Endodermal cell (in vitro differentiated cells): ENCODE measurements around the gene MED14. TPM values are rescaled to one million over a fixed set of nuclear protein-coding genes. Genes with fewer than 3 reads are reported as not detected.

ENCODE experiments used
- DNase-seq: peaks from one replicate; pipeline ENCODE4 v3.0.0-alpha.2; 2017
- H3K27ac ChIP-seq: 2 replicates; pipeline ENCODE4 v1.5.1; 2013; ENCODE audit warnings: mild to moderate bottlenecking, low read depth, low read length, moderate library complexity
- H3K27me3 ChIP-seq: 2 replicates; pipeline ENCODE4 v1.6.1; 2013; ENCODE audit warnings: mild to moderate bottlenecking, low read length, moderate library complexity; ENCODE audit not compliant: insufficient read depth, control insufficient read depth, poor library complexity, severe bottlenecking
- H3K36me3 ChIP-seq: 2 replicates; pipeline ENCODE4 v1.7.0; 2013; ENCODE audit warnings: mild to moderate bottlenecking, low read length, moderate library complexity; ENCODE audit not compliant: control insufficient read depth, insufficient read depth
- H3K4me1 ChIP-seq: one replicate; pipeline ENCODE4 v1.7.0; 2013; ENCODE audit warnings: low read length; ENCODE audit not compliant: control insufficient read depth, insufficient read depth
- H3K4me3 ChIP-seq: 2 replicates; pipeline ENCODE4 v1.5.1; 2013; ENCODE audit warnings: mild to moderate bottlenecking, low read length, moderate library complexity
- H3K9ac ChIP-seq: 2 replicates; pipeline ENCODE4 v1.6.1; 2013; ENCODE audit warnings: mild to moderate bottlenecking, low read length, moderate library complexity; ENCODE audit not compliant: poor library complexity, severe bottlenecking; ENCODE audit errors: extremely low read depth
- H3K9me3 ChIP-seq: 2 replicates; pipeline ENCODE4 v1.6.1; 2013; ENCODE audit warnings: mild to moderate bottlenecking, low read length, moderate library complexity; ENCODE audit not compliant: control insufficient read depth
- H3K27ac Mint-ChIP-seq: 2 replicates; pipeline ENCODE4 v1.8.0; 2020; ENCODE audit warnings: mixed read lengths
- H3K27me3 Mint-ChIP-seq: 2 replicates; pipeline ENCODE4 v1.8.0; 2021; ENCODE audit warnings: mild to moderate bottlenecking, mixed read lengths; ENCODE audit not compliant: insufficient read depth
- H3K36me3 Mint-ChIP-seq: 2 replicates; pipeline ENCODE4 v1.8.0; 2020; ENCODE audit warnings: low read depth, mixed read lengths
- H3K4me1 Mint-ChIP-seq: 2 replicates; pipeline ENCODE4 v1.8.0; 2020; ENCODE audit warnings: mixed read lengths
- H3K4me3 Mint-ChIP-seq: 2 replicates; pipeline ENCODE4 v1.8.0; 2020; ENCODE audit warnings: mild to moderate bottlenecking, moderate library complexity, mixed read lengths
- H3K9me3 Mint-ChIP-seq: 2 replicates; pipeline ENCODE4 v1.8.0; 2020; ENCODE audit warnings: mild to moderate bottlenecking, mixed read lengths
- WGBS, 2 experiments: methylation state at CpG; one replicate each; pipeline versions ENCODE4 v1.1.5 to v1.1.7; 2013; ENCODE audit warnings: missing lambda C conversion rate in 2 of 2, mixed read lengths in 1 of 2; ENCODE audit not compliant: insufficient coverage in 1 of 2, insufficient read length in 1 of 2; 5-methylcytosine and 5-hydroxymethylcytosine counted together
- total RNA-seq, 2 donors: library from RNA; stranded (reverse); fragmentation: NEBNext Ultra II Directional in 1 of 2; extraction: Animal tissue kit (Norgen Biotek cat#: 25700) in 1 of 2; gene quantifications; 2 replicates in 1 of 2; 3 replicates in 1 of 2; pipeline ENCODE4 v1.2.1, GENCODE V29; 2021
- TF ChIP-seq, protein P1 (sequence below): fragments of 200-600 bp; sonication (generic); conservative IDR thresholded peaks from 2 replicates; pipeline ENCODE4 v1.5.0; 2021; ENCODE audit warnings: antibody characterized with exemption, mild to moderate bottlenecking

Gene MED14
- total RNA-seq, 2 donors from 2014 or later = 50.4 to 53.4 TPM

DNA sequence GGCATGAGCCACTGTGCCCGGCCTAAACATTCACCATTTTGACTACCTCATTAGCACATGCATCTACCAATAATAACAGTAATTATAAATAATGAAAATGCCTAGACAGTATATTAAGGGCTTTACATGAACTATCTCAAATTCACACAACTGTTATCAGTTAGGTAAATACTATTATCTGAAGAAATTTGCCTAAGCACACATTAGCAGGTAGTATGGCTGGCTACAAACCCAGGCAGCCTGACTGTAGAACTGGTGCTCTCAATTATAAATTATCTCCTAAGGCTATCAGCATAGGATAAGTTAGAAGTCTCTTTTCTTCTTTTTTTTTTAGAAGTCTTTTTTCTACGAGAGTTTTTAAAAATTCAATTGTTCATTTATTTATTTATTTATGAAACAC, 73.9 kb downstream of the MED14 start:
- H3K4me3 ChIP-seq = no peak overlapping the region
- Mint-ChIP-seq H3K4me1 (peaks cover 2% of the 10 kb centered on the region), H3K27ac (no peak overlapping the region), H3K36me3 (peaks cover 45% of the 10 kb centered on the region), H3K4me3 (no peak overlapping the region), H3K9me3 (peaks cover 16% of the 10 kb centered on the region), H3K27me3 (no peaks in the 10 kb centered on the region)
- H3K4me1 ChIP-seq = no peaks in the 10 kb centered on the region
- no peak overlapping the region for H3K9ac ChIP-seq
- no peaks in the 10 kb centered on the region for H3K9me3 ChIP-seq
- no CpG with 5 or more reads among the region's 2 CpGs for WGBS, 2 experiments
- TF ChIP-seq, protein P1, sequence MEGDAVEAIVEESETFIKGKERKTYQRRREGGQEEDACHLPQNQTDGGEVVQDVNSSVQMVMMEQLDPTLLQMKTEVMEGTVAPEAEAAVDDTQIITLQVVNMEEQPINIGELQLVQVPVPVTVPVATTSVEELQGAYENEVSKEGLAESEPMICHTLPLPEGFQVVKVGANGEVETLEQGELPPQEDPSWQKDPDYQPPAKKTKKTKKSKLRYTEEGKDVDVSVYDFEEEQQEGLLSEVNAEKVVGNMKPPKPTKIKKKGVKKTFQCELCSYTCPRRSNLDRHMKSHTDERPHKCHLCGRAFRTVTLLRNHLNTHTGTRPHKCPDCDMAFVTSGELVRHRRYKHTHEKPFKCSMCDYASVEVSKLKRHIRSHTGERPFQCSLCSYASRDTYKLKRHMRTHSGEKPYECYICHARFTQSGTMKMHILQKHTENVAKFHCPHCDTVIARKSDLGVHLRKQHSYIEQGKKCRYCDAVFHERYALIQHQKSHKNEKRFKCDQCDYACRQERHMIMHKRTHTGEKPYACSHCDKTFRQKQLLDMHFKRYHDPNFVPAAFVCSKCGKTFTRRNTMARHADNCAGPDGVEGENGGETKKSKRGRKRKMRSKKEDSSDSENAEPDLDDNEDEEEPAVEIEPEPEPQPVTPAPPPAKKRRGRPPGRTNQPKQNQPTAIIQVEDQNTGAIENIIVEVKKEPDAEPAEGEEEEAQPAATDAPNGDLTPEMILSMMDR = no peak
- DNase-seq = no peak
- no peak overlapping the region for H3K27ac ChIP-seq
- peaks cover 40% of the 10 kb centered on the region for H3K36me3 ChIP-seq
- H3K27me3 ChIP-seq = no peaks in the 10 kb centered on the region

DNA sequence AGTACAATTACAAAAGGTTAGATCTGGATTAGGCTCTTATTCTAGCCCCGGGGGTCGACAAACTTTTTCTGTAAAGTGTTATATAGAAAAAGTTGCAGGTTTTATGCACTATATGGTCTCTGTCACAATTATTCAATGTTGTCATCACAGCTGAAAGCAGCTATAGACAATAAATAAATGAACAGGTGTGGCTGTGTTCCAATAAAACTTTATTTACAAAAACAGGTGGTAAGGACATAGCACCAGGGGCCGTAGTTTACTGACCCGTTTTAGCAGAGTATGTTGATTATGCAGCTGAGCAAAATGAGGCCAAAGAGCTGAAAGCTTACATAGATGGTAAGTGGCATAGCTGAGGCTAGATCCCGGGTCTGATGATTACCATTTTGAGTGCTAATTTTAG, 75.0 kb downstream of the MED14 start:
- TF ChIP-seq, protein P1 = no peak
- Mint-ChIP-seq H3K9me3 (peaks cover 12% of the 10 kb centered on the region), H3K4me3 (no peak overlapping the region), H3K4me1 (peaks cover 2% of the 10 kb centered on the region), H3K27ac (no peak overlapping the region), H3K36me3 (peaks cover 39% of the 10 kb centered on the region), H3K27me3 (no peaks in the 10 kb centered on the region)
- Histone ChIP-seq H3K36me3 (peaks cover 33% of the 10 kb centered on the region), H3K27ac (no peak overlapping the region), H3K9ac (no peak overlapping the region), H3K4me1 (no peaks in the 10 kb centered on the region), H3K4me3 (no peak overlapping the region), H3K27me3 (no peaks in the 10 kb centered on the region), H3K9me3 (no peaks in the 10 kb centered on the region)
- 87% methylated on average over 5 of the region's 5 CpGs; no CpG with 5 or more reads in 1 of the 2 experiments for WGBS, 2 experiments
- DNase-seq = no peak

DNA sequence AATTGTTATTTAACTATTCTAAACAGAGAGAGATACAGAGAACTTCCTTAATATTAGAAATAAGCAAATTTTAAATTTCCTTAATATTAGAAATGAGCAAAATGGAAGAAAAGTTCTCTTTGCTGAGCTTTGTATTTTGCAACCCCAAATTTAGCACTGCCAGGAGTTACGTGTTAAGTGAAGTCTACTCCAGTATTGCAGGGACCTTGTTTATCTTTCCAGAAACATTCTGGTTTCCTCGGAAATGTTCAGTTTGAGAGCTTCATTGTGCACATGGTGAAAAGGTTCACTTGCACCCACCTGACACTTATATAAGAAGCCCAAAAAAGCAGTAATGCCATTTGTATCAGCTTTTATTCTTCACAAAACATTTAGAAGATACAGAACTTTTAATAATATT, 81.8 kb downstream of the MED14 start:
- no peaks in the 10 kb centered on the region for H3K9me3 ChIP-seq
- H3K9me3 Mint-ChIP-seq = no peaks in the 10 kb centered on the region
- 94% methylated on average over 2 of the region's 2 CpGs; no CpG with 5 or more reads in 1 of the 2 experiments for WGBS, 2 experiments
- H3K4me3 Mint-ChIP-seq = no peak overlapping the region
- H3K36me3 Mint-ChIP-seq = peaks cover 18% of the 10 kb centered on the region
- no peak overlapping the region for H3K4me3 ChIP-seq
- H3K27me3 Mint-ChIP-seq = no peaks in the 10 kb centered on the region
- no peak overlapping the region for H3K27ac ChIP-seq
- no peak overlapping the region for H3K27ac Mint-ChIP-seq
- DNase-seq = no peak
- TF ChIP-seq, protein P1 = no peak
- H3K4me1 Mint-ChIP-seq = no peaks in the 10 kb centered on the region
- no peaks in the 10 kb centered on the region for H3K4me1 ChIP-seq
- H3K36me3 ChIP-seq = peaks cover 33% of the 10 kb centered on the region
- H3K9ac ChIP-seq = no peak overlapping the region
- no peaks in the 10 kb centered on the region for H3K27me3 ChIP-seq
